ENCODE results near the gene DDX17. TPM values are rescaled to one million over a fixed set of nuclear protein-coding genes. Genes with fewer than 3 reads are reported as not detected.

DDX17 gene
- total RNA-seq, 4 donors from 2014 or later: 315 to 696 (median 363) TPM

DNA sequence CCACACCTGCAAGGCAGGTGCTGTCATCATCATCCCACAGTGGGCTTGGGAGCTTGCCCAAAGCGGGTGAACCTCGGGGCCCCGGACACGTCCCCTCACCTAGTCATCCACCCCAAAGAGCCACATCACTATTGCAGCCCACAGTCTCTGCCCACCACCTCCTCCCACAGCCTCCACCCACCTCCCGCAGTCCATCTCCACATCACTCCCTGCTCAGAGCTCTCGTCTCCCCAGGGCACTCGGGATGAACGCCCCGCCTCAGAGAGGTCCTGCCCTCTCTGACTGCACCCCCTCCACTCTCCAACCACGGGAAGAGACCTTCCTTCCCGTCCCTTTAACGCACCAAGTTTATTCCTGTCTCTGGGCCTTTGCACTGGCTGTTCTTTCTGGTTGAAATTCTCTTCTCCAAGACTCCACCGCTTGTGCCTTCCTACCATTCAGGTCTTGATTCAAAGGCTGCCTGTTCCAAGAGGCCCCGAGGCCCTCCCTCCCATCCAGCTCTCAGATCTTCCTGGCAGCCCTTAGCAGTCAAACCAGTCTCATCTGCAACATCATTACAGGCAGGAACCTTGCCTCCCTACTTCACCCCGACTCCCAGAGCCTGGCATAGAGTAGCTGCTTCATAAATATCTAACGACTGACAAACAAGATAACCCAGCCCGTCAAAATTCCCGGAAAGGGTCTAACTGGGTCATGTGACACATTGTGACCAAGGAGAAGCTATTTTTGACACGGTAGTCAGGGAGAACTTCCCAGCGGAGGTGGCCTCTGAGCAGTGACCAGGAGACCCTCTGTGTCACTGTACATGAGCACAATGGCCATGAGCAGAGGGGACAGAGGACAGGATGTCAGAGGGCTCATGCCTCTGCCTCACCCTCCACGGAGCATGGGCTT lies 62.2 kb downstream of the DDX17 start:
- no peak overlapping the region for H3K27ac ChIP-seq
- no peak overlapping the region for H3K4me3 ChIP-seq
- DNase-seq (ENCODE audit: low spot score in 2 of 2): no peak
- H3K36me3 ChIP-seq: no peaks in the 10 kb centered on the region
- no peaks in the 10 kb centered on the region for H3K9me3 ChIP-seq
- TF ChIP-seq POLR2A (IDR thresholded peaks at IDR 0.05) (no peak), POLR2AphosphoS5 (IDR thresholded peaks at IDR 0.05) (no peak), EP300 (IDR thresholded peaks at IDR 0.05) (no peak)
- TF ChIP-seq, protein P1, sequence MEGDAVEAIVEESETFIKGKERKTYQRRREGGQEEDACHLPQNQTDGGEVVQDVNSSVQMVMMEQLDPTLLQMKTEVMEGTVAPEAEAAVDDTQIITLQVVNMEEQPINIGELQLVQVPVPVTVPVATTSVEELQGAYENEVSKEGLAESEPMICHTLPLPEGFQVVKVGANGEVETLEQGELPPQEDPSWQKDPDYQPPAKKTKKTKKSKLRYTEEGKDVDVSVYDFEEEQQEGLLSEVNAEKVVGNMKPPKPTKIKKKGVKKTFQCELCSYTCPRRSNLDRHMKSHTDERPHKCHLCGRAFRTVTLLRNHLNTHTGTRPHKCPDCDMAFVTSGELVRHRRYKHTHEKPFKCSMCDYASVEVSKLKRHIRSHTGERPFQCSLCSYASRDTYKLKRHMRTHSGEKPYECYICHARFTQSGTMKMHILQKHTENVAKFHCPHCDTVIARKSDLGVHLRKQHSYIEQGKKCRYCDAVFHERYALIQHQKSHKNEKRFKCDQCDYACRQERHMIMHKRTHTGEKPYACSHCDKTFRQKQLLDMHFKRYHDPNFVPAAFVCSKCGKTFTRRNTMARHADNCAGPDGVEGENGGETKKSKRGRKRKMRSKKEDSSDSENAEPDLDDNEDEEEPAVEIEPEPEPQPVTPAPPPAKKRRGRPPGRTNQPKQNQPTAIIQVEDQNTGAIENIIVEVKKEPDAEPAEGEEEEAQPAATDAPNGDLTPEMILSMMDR (IDR thresholded peaks at IDR 0.05): no peak
- H3K27me3 ChIP-seq: peaks cover 31% of the 10 kb centered on the region
- H3K4me1 ChIP-seq: no peaks in the 10 kb centered on the region
- 36% methylated on average over 20 of the region's 21 CpGs for WGBS

DNA sequence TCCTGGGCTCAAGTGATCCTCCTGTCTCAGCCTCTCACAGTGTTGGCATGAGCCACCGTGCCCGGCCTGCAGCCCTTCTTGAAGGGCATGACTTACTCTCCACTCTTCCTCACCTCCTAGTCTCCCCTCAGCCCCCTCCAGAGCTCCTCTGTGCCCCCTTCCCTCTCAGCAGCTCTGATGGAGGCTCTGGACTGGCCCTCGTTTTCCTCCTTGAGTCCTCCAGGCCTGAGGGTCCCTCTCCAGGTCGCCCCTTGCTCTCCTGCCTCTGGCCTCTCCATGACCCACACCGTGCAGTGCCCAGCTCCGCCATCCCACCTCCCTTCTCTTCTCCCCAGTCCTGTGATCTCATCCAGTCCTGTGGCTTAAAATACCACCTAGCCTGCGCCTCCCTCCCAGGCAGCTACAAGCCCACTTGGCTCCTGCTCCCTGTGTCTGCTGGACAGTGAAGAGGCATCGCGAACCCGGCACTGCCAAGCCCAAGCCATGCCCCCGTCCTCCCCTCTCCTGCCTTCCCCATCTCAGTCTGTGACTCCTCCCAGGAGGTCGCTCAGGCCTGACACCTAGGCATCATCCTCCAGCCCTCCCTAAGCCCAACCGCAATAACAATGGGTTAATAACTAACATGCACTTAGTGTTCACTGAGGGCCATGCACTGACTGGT lies 63.0 kb downstream of the DDX17 start:
- DNase-seq (ENCODE audit: low spot score in 2 of 2): no peak
- no peak for TF ChIP-seq POLR2A (IDR thresholded peaks at IDR 0.05)
- TF ChIP-seq, protein P1 (IDR thresholded peaks at IDR 0.05): no peak
- no peak for TF ChIP-seq POLR2AphosphoS5 (IDR thresholded peaks at IDR 0.05)
- no peak for TF ChIP-seq EP300 (IDR thresholded peaks at IDR 0.05)
- no peak overlapping the region for H3K27ac ChIP-seq
- no peaks in the 10 kb centered on the region for H3K36me3 ChIP-seq
- no peaks in the 10 kb centered on the region for H3K9me3 ChIP-seq
- WGBS: 76% methylated on average over 13 of the region's 13 CpGs
- H3K4me3 ChIP-seq: no peak overlapping the region
- H3K4me1 ChIP-seq: no peaks in the 10 kb centered on the region
- H3K27me3 ChIP-seq: peaks cover 31% of the 10 kb centered on the region

DNA sequence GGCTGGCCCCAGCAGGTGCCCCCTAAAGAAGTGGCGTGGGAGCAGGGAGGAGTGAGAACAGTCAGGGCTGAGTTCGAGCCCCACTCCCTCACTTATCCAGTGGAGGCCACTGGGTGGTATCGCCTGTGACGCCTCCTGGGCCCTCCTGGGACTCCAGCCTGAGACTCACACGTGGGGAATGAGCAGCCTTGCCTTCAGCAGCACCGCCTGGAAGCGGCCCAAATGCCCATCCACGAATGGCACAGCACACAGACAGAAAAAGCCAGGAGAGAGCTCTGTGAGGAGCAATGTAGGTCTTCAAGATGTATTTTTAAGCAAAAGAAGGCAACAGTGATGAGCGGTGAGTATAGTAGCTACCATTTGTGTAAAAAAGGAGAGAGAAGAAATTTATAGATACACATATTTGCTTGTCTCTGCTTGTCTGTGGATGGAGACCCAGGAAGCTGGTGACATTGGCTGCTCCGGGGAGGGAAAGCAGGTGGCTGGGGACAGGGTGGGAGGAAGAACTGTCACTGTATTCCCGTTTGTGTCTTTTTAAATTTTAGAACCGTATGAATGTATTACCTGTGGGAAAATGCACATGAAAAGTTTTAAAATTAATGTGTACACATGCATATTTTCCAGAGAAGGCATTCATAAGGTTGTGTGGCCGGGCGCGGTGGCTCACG lies 64.4 kb downstream of the DDX17 start:
- Histone ChIP-seq H3K4me3 (no peak overlapping the region), H3K27ac (no peak overlapping the region), H3K27me3 (peaks cover 31% of the 10 kb centered on the region), H3K4me1 (no peaks in the 10 kb centered on the region), H3K9me3 (no peaks in the 10 kb centered on the region), H3K36me3 (no peaks in the 10 kb centered on the region)
- TF ChIP-seq, protein P1 (IDR thresholded peaks at IDR 0.05): no peak
- no peak for TF ChIP-seq POLR2AphosphoS5 (IDR thresholded peaks at IDR 0.05)
- TF ChIP-seq EP300 (IDR thresholded peaks at IDR 0.05): no peak
- TF ChIP-seq POLR2A (IDR thresholded peaks at IDR 0.05): no peak
- DNase-seq (ENCODE audit: low spot score in 2 of 2): no peak
- WGBS: 63% methylated on average over 12 of the region's 16 CpGs

DNA sequence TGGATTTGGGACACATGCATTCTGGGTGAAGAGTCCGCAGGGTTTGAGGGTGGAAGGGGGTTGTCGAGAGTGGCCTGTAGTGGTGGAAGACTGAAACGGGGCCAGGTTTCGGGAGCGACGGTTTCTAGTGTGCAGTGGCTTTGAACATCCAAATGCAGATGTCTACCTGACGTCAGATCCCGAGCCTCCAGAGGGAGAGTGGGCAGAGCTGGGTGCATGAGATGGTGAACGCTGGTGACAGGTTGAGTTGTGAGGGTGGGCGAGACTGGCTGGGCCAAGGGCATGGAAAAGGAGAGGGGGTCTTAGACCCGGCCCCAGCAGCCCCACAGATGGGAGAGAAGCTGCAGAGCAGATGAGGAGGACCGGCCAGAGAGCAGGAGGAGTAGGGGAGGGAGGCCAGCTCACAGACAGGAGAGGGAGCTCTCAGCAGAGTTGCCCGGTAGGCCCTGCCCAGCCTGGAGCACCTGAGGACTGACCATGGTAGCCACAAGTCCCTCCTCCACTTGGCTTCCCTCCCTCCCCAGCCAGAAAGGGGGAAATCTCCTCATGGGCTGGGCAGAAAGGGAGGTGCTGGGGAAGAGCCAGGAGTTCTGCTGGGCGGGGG lies 65.3 kb downstream of the DDX17 start:
- Histone ChIP-seq H3K36me3 (no peaks in the 10 kb centered on the region), H3K27me3 (peaks cover 27% of the 10 kb centered on the region), H3K27ac (no peak overlapping the region), H3K4me1 (no peaks in the 10 kb centered on the region), H3K9me3 (no peaks in the 10 kb centered on the region), H3K4me3 (no peak overlapping the region)
- WGBS: 79% methylated on average over 13 of the region's 14 CpGs
- DNase-seq (ENCODE audit: low spot score in 2 of 2): no peak
- TF ChIP-seq EP300 (IDR thresholded peaks at IDR 0.05) (no peak), POLR2AphosphoS5 (IDR thresholded peaks at IDR 0.05) (no peak), POLR2A (IDR thresholded peaks at IDR 0.05) (no peak)
- TF ChIP-seq, protein P1 (IDR thresholded peaks at IDR 0.05): no peak
